ENCODE data around the gene IL1RL1. TPM values are rescaled to one million over a fixed set of nuclear protein-coding genes. Genes with fewer than 3 reads are reported as not detected.
"Not testable (repeated sequence)": the region's sequence is repeated elsewhere in the genome, so short reads cannot be mapped to it uniquely, and the experiment has no call there.

IL1RL1 gene
- total RNA-seq, 1 experiment from 2014 or later: not detected

DNA sequence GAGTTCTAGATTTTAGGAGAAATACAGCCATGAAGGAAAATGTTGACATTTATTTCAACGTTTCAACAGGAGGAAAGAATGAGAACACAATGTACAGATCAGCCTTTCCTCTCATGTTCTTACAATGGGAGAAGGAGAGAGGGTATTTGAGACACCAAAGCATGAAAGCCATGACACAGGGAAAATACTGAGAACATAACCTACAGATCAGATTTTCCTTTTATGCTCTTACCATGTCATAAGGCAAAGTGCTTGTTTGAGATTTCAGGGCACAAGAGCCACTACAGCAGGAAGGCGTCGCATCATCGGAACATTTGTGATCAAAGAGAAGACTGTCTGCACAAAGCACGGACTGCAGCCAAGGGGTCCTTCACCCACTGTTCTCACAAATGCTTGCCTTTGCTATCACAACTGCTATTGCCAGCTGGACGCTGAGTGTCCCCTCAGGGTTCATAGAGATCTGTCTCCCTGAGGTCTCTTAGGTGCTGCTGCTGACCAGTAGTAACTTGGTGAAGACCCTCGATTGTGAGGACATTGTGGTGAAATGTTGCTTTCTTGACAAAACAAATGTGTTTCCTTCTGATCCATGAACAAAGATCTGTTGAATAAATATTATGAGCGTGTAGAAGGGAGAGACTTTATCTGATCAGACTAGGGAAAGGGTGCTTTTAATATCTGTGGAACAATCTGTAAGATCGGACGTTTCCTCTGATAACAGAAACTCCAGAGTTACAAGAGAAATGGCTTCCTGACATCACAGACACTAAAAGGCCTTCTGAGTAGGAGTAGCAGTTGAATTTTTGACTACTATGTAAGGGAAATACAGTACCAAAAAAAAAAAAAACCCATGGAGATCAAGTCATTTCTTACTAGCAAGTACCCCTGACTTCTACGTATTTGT lies 6.4 kb upstream of the IL1RL1 start:
- H3K36me3 ChIP-seq (replicated peaks; ENCODE audit: control insufficient read depth, insufficient read depth, low read length): no peaks in the 10 kb centered on the region
- DNase-seq: no peak
- no peak overlapping the region for H3K4me3 ChIP-seq (ENCODE audit: insufficient read depth, low read depth, low read length)
- no peaks in the 10 kb centered on the region for H3K27me3 ChIP-seq (ENCODE audit: control insufficient read depth, insufficient read depth, low read length)

- DNase-seq: no peak
- Histone ChIP-seq H3K4me3 (ENCODE audit: insufficient read depth, low read depth, low read length) (no peak overlapping the region), H3K36me3 (replicated peaks; ENCODE audit: control insufficient read depth, insufficient read depth, low read length) (no peaks in the 10 kb centered on the region), H3K27me3 (ENCODE audit: control insufficient read depth, insufficient read depth, low read length) (no peaks in the 10 kb centered on the region)
Observed at GRCh38 chr2:102306125-102306524, 5.2 kb upstream of the IL1RL1 start.

DNA sequence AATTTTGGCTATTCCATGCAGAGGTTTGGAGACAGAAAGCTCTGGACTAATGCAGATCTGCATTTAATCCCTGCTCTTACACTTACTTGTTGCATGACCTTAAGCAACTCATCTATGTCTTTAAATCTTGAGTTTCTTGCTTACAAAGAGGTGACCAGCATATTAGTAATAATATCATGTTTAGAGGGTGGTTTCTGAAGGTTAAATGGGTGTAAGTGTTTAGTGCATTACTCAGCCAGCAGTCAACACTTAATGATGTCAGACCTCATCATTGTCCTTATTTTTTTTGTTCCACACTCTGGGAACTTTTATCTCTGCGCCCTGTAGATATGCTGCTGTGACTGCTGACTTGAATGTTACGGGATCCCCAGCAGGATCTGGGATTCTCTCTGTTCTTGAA lies 1.7 kb downstream of the IL1RL1 start:
- H3K4me3 ChIP-seq (ENCODE audit: insufficient read depth, low read depth, low read length): no peak overlapping the region
- H3K27me3 ChIP-seq (ENCODE audit: control insufficient read depth, insufficient read depth, low read length): no peaks in the 10 kb centered on the region
- H3K36me3 ChIP-seq (replicated peaks; ENCODE audit: control insufficient read depth, insufficient read depth, low read length): no peaks in the 10 kb centered on the region
- no peak for DNase-seq

GRCh38 chr2:102313471-102313870 lies 2.1 kb downstream of the IL1RL1 start:
- DNase-seq: no peak
- Histone ChIP-seq H3K27me3 (ENCODE audit: control insufficient read depth, insufficient read depth, low read length) (no peaks in the 10 kb centered on the region), H3K4me3 (ENCODE audit: insufficient read depth, low read depth, low read length) (no peak overlapping the region), H3K36me3 (replicated peaks; ENCODE audit: control insufficient read depth, insufficient read depth, low read length) (no peaks in the 10 kb centered on the region)

DNA sequence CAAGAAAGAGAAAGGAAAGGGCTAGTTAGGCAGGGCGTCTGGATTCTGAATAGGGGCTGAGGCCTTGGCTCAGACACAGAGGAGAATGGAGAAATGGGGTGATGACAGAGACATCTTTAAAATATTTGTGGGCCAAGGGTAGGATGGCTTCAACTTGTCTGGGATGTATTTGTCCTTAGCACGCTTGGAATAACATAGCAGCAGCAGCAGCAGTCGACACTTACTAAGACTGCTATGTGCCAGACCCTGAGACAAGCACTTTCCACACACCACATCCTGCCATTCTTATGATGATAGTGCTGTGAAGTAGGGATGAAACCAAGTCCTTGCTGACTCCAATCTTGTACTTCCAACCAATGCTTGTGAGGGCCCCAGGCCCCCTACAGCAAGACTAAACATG lies 2.6 kb downstream of the IL1RL1 start:
- H3K36me3 ChIP-seq (replicated peaks; ENCODE audit: control insufficient read depth, insufficient read depth, low read length): no peaks in the 10 kb centered on the region
- H3K4me3 ChIP-seq (ENCODE audit: insufficient read depth, low read depth, low read length): no peak overlapping the region
- H3K27me3 ChIP-seq (ENCODE audit: control insufficient read depth, insufficient read depth, low read length): no peaks in the 10 kb centered on the region
- DNase-seq: no peak

DNA sequence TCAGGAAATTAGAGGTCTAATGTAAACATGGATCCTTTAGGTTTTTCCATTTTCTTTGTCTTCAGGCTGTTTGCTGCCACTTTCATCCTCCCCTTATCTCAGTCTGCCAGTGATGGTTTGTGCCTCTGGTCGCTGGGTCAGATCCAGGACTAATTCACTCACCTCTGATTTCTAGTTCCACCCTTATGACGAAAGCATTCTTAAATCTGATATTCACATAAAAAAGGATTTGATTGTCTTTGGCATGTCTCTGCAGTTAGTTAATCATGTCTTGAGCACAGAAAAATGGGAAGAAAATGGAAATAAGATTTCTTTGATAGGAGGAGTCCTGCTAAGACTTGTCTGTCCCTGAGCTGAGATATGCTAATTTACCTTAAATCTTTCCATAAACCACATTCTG lies 4.6 kb downstream of the IL1RL1 start:
- Histone ChIP-seq H3K4me3 (ENCODE audit: insufficient read depth, low read depth, low read length) (no peak overlapping the region), H3K36me3 (replicated peaks; ENCODE audit: control insufficient read depth, insufficient read depth, low read length) (no peaks in the 10 kb centered on the region), H3K27me3 (ENCODE audit: control insufficient read depth, insufficient read depth, low read length) (no peaks in the 10 kb centered on the region)
- DNase-seq: no peak

- H3K27me3 ChIP-seq (ENCODE audit: control insufficient read depth, insufficient read depth, low read length): no peaks in the 10 kb centered on the region
- DNase-seq: no peak
- H3K4me3 ChIP-seq (ENCODE audit: insufficient read depth, low read depth, low read length): no peak overlapping the region
- H3K36me3 ChIP-seq (replicated peaks; ENCODE audit: control insufficient read depth, insufficient read depth, low read length): no peaks in the 10 kb centered on the region
Observed at GRCh38 chr2:102317715-102318114, 6.4 kb downstream of the IL1RL1 start.

DNA sequence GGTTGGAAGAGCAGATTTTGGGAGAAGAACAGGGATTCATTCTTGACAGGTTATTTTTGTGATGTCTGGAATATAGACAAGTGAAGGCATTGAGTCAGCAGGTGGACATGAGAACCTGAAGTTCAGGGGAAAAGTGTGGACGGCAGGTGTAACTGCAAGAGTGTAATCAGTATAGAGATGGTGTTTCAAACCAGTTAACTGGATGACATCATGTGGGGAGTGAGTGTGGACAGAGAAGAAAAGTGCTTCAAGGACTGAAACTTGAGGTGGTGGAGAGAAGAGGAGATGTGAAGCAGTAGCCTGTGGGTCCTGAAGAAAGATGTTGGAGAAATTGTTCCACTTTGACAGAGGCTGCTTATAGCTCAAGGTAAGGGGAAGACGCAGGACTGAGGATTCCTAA lies 7.1 kb downstream of the IL1RL1 start:
- no peaks in the 10 kb centered on the region for H3K36me3 ChIP-seq (replicated peaks; ENCODE audit: control insufficient read depth, insufficient read depth, low read length)
- no peak overlapping the region for H3K4me3 ChIP-seq (ENCODE audit: insufficient read depth, low read depth, low read length)
- no peak for DNase-seq
- H3K27me3 ChIP-seq (ENCODE audit: control insufficient read depth, insufficient read depth, low read length): no peaks in the 10 kb centered on the region

DNA sequence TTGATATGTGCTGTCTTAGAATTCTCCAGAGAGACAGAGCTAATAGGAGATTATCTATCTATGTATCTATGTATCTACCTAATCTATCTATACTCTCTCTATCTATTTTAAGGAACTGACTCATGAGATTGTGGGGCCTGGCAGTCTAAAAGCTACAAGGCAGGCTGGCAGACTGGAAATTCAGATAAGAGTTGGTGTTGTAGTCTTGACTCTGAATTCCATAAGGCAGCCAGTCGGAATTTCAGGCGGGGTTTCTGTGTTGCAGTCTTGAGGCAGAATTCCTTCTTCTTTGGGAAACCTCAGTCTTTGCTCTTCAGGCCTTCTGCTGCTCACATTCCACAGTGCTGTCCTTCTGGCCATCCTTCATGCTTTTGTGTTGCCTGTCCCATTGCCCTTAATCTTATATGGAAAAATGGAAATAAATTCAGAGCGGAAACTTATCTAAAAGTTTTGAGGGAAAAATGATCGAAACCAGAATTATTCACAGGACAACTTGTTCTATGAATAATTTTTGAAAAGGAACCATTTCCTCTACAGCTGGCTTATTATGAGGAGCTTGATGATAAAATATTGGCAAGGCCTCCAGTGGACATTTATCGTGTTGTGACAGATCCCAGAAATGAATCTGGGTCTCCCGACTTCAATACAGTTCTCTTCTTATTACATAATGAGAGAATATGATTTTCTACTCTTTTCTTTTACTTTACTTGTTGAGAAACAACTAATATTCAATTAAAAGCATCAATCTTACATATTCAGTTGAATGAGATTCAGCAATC lies 10.8 kb downstream of the IL1RL1 start:
- Histone ChIP-seq H3K27me3 (ENCODE audit: control insufficient read depth, insufficient read depth, low read length) (no peaks in the 10 kb centered on the region), H3K4me3 (ENCODE audit: insufficient read depth, low read depth, low read length) (no peak overlapping the region)

DNA sequence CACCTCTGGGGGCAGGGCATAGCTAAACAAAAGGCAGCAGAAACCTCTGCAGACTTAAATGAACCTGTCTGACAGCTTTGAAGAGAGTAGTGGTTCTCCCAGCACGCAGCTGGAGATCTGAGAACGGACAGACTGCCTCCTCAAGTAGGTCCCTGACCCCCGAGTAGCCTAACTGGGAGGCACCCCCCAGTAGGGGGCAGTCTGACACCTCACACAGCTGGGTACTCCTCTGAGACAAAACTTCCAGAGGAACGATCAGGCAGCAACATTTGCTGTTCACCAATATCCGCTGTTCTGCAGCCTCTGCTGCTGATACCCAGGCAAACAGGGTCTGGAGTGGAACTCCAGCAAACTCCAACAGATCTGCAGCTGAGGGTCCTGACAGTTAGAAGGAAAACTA lies 13.6 kb downstream of the IL1RL1 start:
- DNase-seq; H3K36me3 ChIP-seq (replicated peaks; ENCODE audit: control insufficient read depth, insufficient read depth, low read length); H3K27me3 ChIP-seq (ENCODE audit: control insufficient read depth, insufficient read depth, low read length); H3K4me3 ChIP-seq (ENCODE audit: insufficient read depth, low read depth, low read length): not testable (repeated sequence)

More for the DNA sequence above, 10.8 kb downstream of the IL1RL1 start:
- no peaks in the 10 kb centered on the region for H3K36me3 ChIP-seq (replicated peaks; ENCODE audit: control insufficient read depth, insufficient read depth, low read length)
- no peak for DNase-seq

- Histone ChIP-seq H3K27me3 (ENCODE audit: control insufficient read depth, insufficient read depth, low read length) (no peaks in the 10 kb centered on the region), H3K36me3 (replicated peaks; ENCODE audit: control insufficient read depth, insufficient read depth, low read length) (no peaks in the 10 kb centered on the region), H3K4me3 (ENCODE audit: insufficient read depth, low read depth, low read length) (no peak overlapping the region)
- DNase-seq: no peak
Observed at GRCh38 chr2:102331311-102331980, 20.1 kb downstream of the IL1RL1 start.

DNA sequence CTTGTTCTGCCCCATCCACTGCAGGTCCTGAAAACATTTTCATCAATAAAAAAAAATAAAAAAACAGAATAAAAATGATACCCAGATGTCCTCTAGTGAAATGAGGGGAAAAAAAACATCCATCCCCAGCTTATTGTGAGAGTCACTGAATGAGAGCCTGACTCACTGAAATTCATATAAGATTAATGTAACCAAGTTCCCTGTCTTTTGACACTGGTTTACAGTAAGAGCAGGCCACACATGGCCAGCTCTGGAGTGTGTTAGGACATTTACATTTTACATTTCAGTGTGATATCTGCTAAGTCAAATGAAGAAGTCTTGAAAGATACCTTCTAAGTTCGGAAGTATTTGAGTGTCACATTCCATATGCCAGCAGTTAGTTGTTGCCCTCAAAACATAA lies 23.1 kb downstream of the IL1RL1 start:
- no peak for DNase-seq
- no peak overlapping the region for H3K4me3 ChIP-seq (ENCODE audit: insufficient read depth, low read depth, low read length)
- H3K36me3 ChIP-seq (replicated peaks; ENCODE audit: control insufficient read depth, insufficient read depth, low read length): no peaks in the 10 kb centered on the region
- H3K27me3 ChIP-seq (ENCODE audit: control insufficient read depth, insufficient read depth, low read length): no peaks in the 10 kb centered on the region

DNA sequence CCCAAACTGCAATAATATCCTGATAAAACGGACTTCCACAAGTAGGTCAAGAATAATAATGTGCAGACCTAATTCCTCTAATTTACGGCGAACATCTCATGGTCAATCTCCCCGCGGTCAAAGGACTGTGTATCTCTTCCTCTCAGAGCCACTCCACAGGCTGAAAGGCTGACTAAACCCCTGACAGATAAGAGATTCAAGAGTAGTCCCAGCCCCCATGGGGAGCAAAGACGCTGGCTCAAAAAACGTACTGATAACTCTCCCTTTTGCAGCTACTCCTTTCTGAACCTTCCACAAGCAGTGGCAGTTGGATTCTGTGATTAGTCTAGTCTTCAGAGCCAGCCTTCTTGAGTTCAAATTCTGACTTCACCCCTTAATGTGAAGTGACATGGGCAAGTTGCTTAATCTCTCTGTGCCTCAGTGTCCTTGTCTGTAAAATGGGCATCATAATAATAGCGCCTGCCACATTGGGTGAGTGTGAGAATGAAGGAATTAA lies 24.6 kb downstream of the IL1RL1 start:
- no peaks in the 10 kb centered on the region for H3K27me3 ChIP-seq (ENCODE audit: control insufficient read depth, insufficient read depth, low read length)
- H3K4me3 ChIP-seq (ENCODE audit: insufficient read depth, low read depth, low read length): no peak overlapping the region
- no peak for DNase-seq
- H3K36me3 ChIP-seq (replicated peaks; ENCODE audit: control insufficient read depth, insufficient read depth, low read length): no peaks in the 10 kb centered on the region

DNA sequence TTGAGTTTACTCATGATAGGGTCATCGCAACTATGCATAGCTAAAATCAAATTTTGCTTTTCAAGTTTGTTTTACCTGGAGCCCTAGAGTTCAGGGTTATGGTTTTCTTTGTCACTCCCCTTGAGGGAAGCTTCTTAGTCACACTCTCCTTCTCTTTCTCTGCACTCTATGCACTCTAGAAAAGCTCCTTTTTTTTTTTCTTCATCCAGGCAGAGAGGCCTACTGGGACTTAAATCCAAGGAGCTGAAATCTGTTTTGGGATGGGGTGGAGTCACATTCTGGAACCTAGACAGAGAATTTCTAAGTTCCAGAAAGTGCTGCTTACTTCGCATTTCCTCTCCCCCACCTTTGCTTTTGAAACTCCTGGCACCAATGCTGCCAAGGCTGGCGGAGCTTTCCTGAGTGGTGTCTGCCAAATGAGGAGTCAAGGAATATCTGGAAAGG lies 25.2 kb downstream of the IL1RL1 start:
- DNase-seq: no peak

More for the DNA sequence above, 25.2 kb downstream of the IL1RL1 start:
- Histone ChIP-seq H3K27me3 (ENCODE audit: control insufficient read depth, insufficient read depth, low read length) (no peaks in the 10 kb centered on the region), H3K36me3 (replicated peaks; ENCODE audit: control insufficient read depth, insufficient read depth, low read length) (no peaks in the 10 kb centered on the region), H3K4me3 (ENCODE audit: insufficient read depth, low read depth, low read length) (no peak overlapping the region)

All from H7 (cell line).